Fibroblast of lung (primary cell): ENCODE results near the gene PHF2. TPM values are rescaled to one million over a fixed set of nuclear protein-coding genes. Genes with fewer than 3 reads are reported as not detected.

ENCODE experiments used
- DNase-seq, 2 donors: peaks; one replicate each; pipeline versions ENCODE4 v3.0.0 to v3.0.0-alpha.2; 2010; ENCODE audit warnings: low read depth in 2 of 2
- H2AFZ ChIP-seq: 2 replicates; pipeline ENCODE4 v1.5.1; 2012; ENCODE audit warnings: low read length, control low read depth, inconsistent platforms
- H3K27ac ChIP-seq: 2 replicates; pipeline ENCODE4 v1.5.1; 2011; ENCODE audit warnings: low read length, control low read depth; ENCODE audit not compliant: insufficient read depth
- H3K27me3 ChIP-seq: 2 replicates; pipeline ENCODE4 v1.5.1; 2011; ENCODE audit warnings: mild to moderate bottlenecking, low read length; ENCODE audit not compliant: control insufficient read depth, insufficient read depth
- H3K36me3 ChIP-seq: 2 replicates; pipeline ENCODE4 v1.5.1; 2011; ENCODE audit warnings: low read length; ENCODE audit not compliant: control insufficient read depth, insufficient read depth
- H3K4me1 ChIP-seq: 2 replicates; pipeline ENCODE4 v1.5.1; 2011; ENCODE audit warnings: low read length; ENCODE audit not compliant: control insufficient read depth, insufficient read depth; ENCODE audit errors: extremely low read depth
- H3K4me2 ChIP-seq: 2 replicates; pipeline ENCODE4 v1.5.1; 2011; ENCODE audit warnings: low read length, control low read depth; ENCODE audit not compliant: insufficient read depth; ENCODE audit errors: extremely low read depth
- H3K4me3 ChIP-seq, 4 experiments: fragments of 200-600 bp in 1 of 4; sonication (generic) in 1 of 4; replicated peaks in 1 of 4; 2 replicates each; pipeline ENCODE4 v1.5.1; 2011 to 2016; ENCODE audit warnings: low read length in 4 of 4, low read depth in 3 of 4, mild to moderate bottlenecking in 3 of 4, control low read depth in 2 of 4, inconsistent platforms in 1 of 4, mixed read lengths in 1 of 4; ENCODE audit not compliant: insufficient read depth in 1 of 4; ENCODE audit errors: control extremely low read depth in 1 of 4
- H3K79me2 ChIP-seq: 2 replicates; pipeline ENCODE4 v1.5.1; 2012; ENCODE audit warnings: mild to moderate bottlenecking, low read length, inconsistent platforms; ENCODE audit not compliant: control insufficient read depth, insufficient read depth
- H3K9ac ChIP-seq: 2 replicates; pipeline ENCODE4 v1.5.1; 2011; ENCODE audit warnings: mild to moderate bottlenecking, low read length, control low read depth; ENCODE audit not compliant: insufficient read depth
- H3K9me3 ChIP-seq: 2 replicates; pipeline ENCODE4 v1.5.1; 2012; ENCODE audit warnings: low read depth, low read length; ENCODE audit not compliant: control insufficient read depth, insufficient read depth
- H4K20me1 ChIP-seq: 2 replicates; pipeline ENCODE4 v1.5.1; 2011; ENCODE audit warnings: low read length; ENCODE audit not compliant: control insufficient read depth, insufficient read depth; ENCODE audit errors: extremely low read depth
- EZH2 ChIP-seq: IDR thresholded peaks from 2 replicates; pipeline ENCODE4 v1.5.1; 2012; ENCODE audit warnings: low read length, control low read depth, mild to moderate bottlenecking; ENCODE audit errors: missing control alignments
- polyA plus RNA-seq, 2 donors: library from polyadenylated mRNA; depleted of rRNA in 1 of 2; stranded (reverse) in 1 of 2; unstranded in 1 of 2; fragments of >200 nt; gene quantifications; 2 replicates each; pipeline ENCODE4 v1.2.1, GENCODE V29; 2011 to 2012; ENCODE audit warnings: missing spikeins in 1 of 2
- total RNA-seq: library from RNA; depleted of rRNA; stranded (reverse); fragments of >200 nt; gene quantifications from 2 replicates; pipeline ENCODE4 v1.2.1, GENCODE V29; 2014
- TF ChIP-seq, protein P1 (sequence below), 2 donors: IDR thresholded peaks in 1 of 2; conservative IDR thresholded peaks in 1 of 2; 1 replicate in 1 of 2; 2 replicates in 1 of 2; pipeline ENCODE4 v1.5.1; 2011 to 2012; ENCODE audit warnings: low read length in 2 of 2, control low read depth in 1 of 2, inconsistent platforms in 1 of 2, low read depth in 1 of 2, mild to moderate bottlenecking in 1 of 2

Gene PHF2
- total and polyA plus RNA-seq, 2 donors (not counting 1 experiment from before 2014, with no cell fraction given) = 9.2 to 13.4 TPM

DNA sequence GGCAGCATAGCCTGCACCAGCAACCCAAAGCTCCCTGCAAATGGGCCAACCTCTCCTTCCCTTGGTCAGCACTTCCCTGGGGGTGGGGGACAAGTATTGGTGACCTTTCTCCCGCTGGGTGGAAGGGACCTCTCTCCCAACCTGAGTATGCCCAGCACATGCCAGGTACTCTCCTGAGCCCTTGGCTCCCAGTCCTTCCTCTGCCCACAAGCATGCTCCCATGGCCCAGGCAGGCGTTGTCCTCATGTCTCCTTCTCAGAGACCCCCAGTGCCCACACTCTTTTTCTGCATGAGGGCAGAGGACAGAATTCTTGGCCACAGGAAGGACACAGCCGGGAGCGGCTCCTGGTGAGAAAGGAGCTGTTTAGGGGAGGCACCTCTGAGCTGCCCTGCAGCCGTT is 60.3 kb downstream of the PHF2 start:
- no peak for TF ChIP-seq EZH2
- TF ChIP-seq, protein P1, sequence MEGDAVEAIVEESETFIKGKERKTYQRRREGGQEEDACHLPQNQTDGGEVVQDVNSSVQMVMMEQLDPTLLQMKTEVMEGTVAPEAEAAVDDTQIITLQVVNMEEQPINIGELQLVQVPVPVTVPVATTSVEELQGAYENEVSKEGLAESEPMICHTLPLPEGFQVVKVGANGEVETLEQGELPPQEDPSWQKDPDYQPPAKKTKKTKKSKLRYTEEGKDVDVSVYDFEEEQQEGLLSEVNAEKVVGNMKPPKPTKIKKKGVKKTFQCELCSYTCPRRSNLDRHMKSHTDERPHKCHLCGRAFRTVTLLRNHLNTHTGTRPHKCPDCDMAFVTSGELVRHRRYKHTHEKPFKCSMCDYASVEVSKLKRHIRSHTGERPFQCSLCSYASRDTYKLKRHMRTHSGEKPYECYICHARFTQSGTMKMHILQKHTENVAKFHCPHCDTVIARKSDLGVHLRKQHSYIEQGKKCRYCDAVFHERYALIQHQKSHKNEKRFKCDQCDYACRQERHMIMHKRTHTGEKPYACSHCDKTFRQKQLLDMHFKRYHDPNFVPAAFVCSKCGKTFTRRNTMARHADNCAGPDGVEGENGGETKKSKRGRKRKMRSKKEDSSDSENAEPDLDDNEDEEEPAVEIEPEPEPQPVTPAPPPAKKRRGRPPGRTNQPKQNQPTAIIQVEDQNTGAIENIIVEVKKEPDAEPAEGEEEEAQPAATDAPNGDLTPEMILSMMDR (conservative IDR thresholded peaks at IDR 0.05 in 1 of 2, IDR thresholded peaks at IDR 0.05 in 1 of 2; ENCODE audit: low read depth in 1 of 2, low read length in 2 of 2) = no peak
- no peak for DNase-seq
- Histone ChIP-seq H3K9ac (no peak overlapping the region), H3K79me2 (no peaks in the 10 kb centered on the region), H3K27me3 (no peaks in the 10 kb centered on the region), H3K4me3 (no peak overlapping the region), H3K9me3 (no peaks in the 10 kb centered on the region), H3K27ac (no peak overlapping the region), H3K4me2 (no peak overlapping the region), H3K4me1 (no peaks in the 10 kb centered on the region), H2AFZ (no peak overlapping the region), H4K20me1 (no peaks in the 10 kb centered on the region), H3K36me3 (peaks cover 9% of the 10 kb centered on the region)

DNA sequence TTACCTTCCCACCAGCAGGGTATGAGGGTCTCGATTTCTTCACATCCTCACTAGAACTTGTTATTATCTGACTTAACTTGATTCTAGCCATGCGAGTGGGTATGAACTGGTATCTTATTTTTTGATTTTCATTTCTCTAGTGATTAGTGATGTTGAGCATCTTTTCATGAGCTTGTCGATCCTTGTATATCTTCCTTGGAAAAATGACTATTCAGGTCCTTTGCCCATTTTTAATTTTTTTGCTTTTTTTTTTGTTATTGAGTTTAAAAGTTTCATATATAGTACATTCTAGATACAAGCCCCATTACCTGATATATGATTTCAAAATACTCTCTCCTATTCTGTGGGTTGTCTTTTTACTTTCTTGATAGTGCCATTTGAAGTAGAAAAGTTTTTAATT is 61.5 kb downstream of the PHF2 start:
- TF ChIP-seq EZH2 = no peak
- TF ChIP-seq, protein P1 (conservative IDR thresholded peaks at IDR 0.05 in 1 of 2, IDR thresholded peaks at IDR 0.05 in 1 of 2; ENCODE audit: low read depth in 1 of 2, low read length in 2 of 2) = no peak
- DNase-seq = no peak
- Histone ChIP-seq H3K4me2 (no peak overlapping the region), H3K4me3 (no peak overlapping the region), H4K20me1 (no peaks in the 10 kb centered on the region), H3K79me2 (no peaks in the 10 kb centered on the region), H3K36me3 (peaks cover 9% of the 10 kb centered on the region), H2AFZ (no peak overlapping the region), H3K4me1 (peaks cover under 1% of the 10 kb centered on the region), H3K27ac (no peak overlapping the region), H3K27me3 (no peaks in the 10 kb centered on the region), H3K9ac (no peak overlapping the region), H3K9me3 (no peaks in the 10 kb centered on the region)

DNA sequence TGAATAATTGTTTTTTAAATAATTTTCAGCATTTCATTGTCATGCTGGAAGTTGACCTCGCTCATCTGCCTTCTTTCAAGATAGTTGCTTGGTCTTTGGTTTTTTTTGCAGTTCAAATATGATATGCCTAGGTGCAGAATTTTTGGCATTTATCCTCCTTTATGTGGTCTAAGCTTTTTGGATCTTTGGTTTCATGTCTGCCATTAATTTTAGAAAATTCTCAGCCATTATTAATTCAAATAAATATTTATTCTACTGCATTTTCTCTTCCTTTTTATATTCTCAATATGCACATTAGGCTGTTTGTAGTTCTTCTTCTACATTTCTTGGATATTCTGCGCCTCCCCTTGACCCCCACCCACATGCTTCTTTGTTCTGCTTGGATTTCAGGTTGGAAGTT is 63.6 kb downstream of the PHF2 start:
- Histone ChIP-seq H3K27ac (no peak overlapping the region), H2AFZ (no peak overlapping the region), H3K36me3 (peaks cover 7% of the 10 kb centered on the region), H3K4me3 (no peak overlapping the region), H3K9ac (no peak overlapping the region), H3K4me2 (no peak overlapping the region), H3K27me3 (no peaks in the 10 kb centered on the region), H3K79me2 (no peaks in the 10 kb centered on the region), H4K20me1 (no peaks in the 10 kb centered on the region), H3K4me1 (peaks cover 5% of the 10 kb centered on the region), H3K9me3 (no peaks in the 10 kb centered on the region)
- TF ChIP-seq EZH2 = no peak
- TF ChIP-seq, protein P1 (conservative IDR thresholded peaks at IDR 0.05 in 1 of 2, IDR thresholded peaks at IDR 0.05 in 1 of 2; ENCODE audit: low read depth in 1 of 2, low read length in 2 of 2) = no peak
- no peak for DNase-seq
